ENCODE data around the gene PTPRJ.
"Not testable (repeated sequence)": the region's sequence is repeated elsewhere in the genome, so short reads cannot be mapped to it uniquely, and the experiment has no call there.

PTPRJ gene

GRCh38 chr11:48116437-48117228, 136.3 kb downstream of the PTPRJ start:
- DNase-seq (ENCODE audit: low read depth in 2 of 2), result no peak

- DNase-seq (ENCODE audit: low read depth in 2 of 2), result no peak
These were observed 141.9 kb downstream of the PTPRJ start for GRCh38 chr11:48122246-48122645.

GRCh38 chr11:48122656-48123055, 142.3 kb downstream of the PTPRJ start:
- DNase-seq (ENCODE audit: low read depth in 2 of 2), result no peak

- no peak for DNase-seq (ENCODE audit: low read depth in 2 of 2)
These were observed 143.0 kb downstream of the PTPRJ start for GRCh38 chr11:48123254-48123875.

- DNase-seq (ENCODE audit: low read depth in 2 of 2), result no peak
These were observed 143.8 kb downstream of the PTPRJ start for GRCh38 chr11:48123934-48124755.

- DNase-seq (ENCODE audit: low read depth in 2 of 2), result no peak
These were observed 144.5 kb downstream of the PTPRJ start for GRCh38 chr11:48124880-48125279.

GRCh38 chr11:48125866-48126265, 145.5 kb downstream of the PTPRJ start:
- no peak for DNase-seq (ENCODE audit: low read depth in 2 of 2)

GRCh38 chr11:48127521-48128183, 147.3 kb downstream of the PTPRJ start:
- no peak for DNase-seq (ENCODE audit: low read depth in 2 of 2)

- DNase-seq (ENCODE audit: low read depth in 2 of 2), result no peak
These were observed 149.5 kb downstream of the PTPRJ start for GRCh38 chr11:48129697-48130395.

GRCh38 chr11:48134221-48134922, 154.0 kb downstream of the PTPRJ start:
- DNase-seq (ENCODE audit: low read depth in 2 of 2), result no peak

GRCh38 chr11:48138222-48138621, 157.9 kb downstream of the PTPRJ start:
- no peak for DNase-seq (ENCODE audit: low read depth in 2 of 2)

- not testable (repeated sequence) for DNase-seq (ENCODE audit: low read depth in 2 of 2)
These were observed 159.5 kb downstream of the PTPRJ start for GRCh38 chr11:48139896-48140295.

- no peak for DNase-seq (ENCODE audit: low read depth in 2 of 2)
These were observed 161.2 kb downstream of the PTPRJ start for GRCh38 chr11:48141475-48142122.

- DNase-seq (ENCODE audit: low read depth in 2 of 2), result no peak
These were observed 162.5 kb downstream of the PTPRJ start for GRCh38 chr11:48142889-48143288.

GRCh38 chr11:48148749-48149148, 168.4 kb downstream of the PTPRJ start:
- DNase-seq (ENCODE audit: low read depth in 2 of 2), result no peak

- no peak for DNase-seq (ENCODE audit: low read depth in 2 of 2)
These were observed 169.9 kb downstream of the PTPRJ start for GRCh38 chr11:48150213-48150612.

GRCh38 chr11:48154151-48154550, 173.8 kb downstream of the PTPRJ start:
- no peak for DNase-seq (ENCODE audit: low read depth in 2 of 2)

- no peak for DNase-seq (ENCODE audit: low read depth in 2 of 2)
These were observed 181.9 kb downstream of the PTPRJ start for GRCh38 chr11:48161951-48162884.

GRCh38 chr11:48162885-48163268, 182.5 kb downstream of the PTPRJ start:
- no peak for DNase-seq (ENCODE audit: low read depth in 2 of 2)

Measured in stimulated activated CD4-positive, alpha-beta T cell treated with anti-CD3 and anti-CD28 coated beads, Interleukin-4, amount 100 ng/mL, for 48 hours (primary cell).